ENCODE measurements around the gene ACYP2.

The ACYP2 gene

DNA sequence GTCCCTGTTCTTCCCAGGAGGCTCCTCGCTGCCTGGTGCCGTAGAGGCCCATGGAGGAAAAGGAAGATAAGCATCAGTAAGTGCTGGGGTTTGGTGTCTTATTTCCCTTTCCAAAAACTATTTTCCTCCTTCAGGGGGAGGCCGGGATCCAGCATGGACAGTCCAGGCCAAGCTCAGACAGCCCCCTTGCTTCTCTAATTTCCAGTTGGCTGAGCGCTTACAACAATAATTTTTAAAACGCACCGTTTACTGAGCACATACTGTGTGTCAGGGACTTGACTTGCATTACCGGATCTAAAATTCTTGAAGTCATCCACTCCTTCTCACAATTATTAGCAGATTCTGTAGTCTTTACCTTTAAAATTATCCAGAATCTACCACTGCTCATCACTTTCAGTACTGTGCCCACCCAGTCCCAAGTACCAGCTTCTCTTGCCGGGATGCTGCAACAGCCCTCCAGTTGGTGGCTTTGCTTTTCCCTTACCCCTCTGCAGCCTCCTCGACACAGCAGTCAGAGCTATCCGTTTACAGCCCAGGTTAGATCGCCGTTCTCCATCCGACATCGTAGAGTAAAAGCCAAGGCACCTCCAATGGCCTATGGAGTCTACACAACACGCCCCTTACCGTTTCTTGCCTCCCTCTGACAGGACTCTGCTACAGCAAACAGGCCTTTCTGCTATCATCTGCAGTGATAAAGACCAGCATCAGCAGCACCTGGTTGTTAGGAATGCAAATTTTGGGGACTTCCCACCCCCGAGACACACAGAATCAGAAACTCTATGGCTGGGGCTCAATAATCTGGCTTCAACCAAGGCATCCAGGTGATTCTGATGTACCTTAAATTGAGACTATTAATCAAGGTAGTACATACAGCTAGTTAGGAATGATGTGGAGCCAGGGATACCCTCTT, 215.8 kb downstream of the ACYP2 start:
- no peak for DNase-seq

DNA sequence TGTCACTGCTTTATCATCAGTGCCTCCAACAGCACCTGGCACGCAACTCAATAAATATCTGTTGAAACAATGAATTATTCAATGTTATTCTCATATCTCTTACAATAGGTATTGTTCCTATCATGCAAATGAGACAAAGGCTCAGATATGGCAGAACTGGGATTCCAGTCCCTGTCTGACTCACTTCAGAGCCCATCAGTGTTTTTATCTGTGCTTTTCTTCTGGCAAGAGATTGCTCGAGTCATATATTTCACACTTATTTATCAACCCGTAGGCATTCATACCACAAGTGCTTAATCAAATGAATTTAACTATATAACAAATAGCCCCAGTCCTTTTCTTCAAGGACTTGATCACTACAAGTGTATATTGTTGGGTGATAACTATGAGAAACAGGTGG, 217.0 kb downstream of the ACYP2 start:
- no peak for DNase-seq

DNA sequence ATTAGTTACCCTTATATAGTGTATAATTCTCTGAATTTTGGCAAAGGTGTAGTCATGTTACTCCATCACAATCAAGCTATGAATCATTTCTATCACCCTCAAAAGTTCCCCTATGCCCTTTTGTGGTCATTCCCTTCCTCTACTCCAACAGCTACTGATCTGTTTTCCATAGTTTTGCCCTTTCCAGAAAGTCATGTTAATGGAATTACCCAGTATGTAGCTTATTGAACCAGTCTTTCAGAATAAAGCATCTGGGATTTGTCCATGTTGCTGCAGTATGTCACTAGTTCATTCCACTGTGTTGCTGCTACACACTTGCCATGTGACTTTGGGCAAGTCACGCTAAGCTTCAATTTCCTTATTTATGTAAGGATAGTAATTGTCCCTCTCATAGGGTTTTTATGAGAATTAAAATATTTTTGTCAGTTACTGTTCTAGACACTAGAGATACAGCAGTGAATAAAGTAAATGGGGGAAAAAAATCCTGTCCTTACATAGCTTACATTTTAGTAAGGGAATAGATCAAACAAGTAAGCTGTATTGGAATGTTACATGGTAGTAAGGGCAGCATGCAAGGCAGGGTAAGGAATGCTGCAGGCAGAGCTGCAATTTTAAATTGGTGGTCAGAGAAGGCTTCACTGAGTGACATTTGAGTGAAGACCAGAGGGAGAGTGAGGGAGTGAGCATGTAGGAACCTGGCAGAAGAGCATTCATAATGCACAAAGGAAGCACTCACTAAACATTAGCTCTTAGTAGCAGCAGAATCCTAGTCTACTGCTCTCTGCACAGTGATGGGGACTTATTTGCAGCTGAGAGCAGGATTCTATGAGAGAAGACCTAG, 220.9 kb downstream of the ACYP2 start:
- no peak for DNase-seq

DNA sequence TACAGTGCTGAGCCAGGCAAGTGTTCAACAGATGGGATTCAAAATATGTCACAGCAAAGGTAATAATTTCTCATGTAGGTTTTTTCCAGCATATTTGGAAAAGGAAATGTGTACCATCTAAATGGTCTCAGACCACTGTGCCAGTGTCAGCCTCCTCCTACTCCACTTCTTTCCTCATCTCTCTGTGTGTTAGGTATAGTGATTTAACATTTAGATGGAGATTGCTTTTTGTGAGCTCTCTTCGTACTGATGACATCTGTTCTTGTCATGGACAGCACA, 221.5 kb downstream of the ACYP2 start:
- no peak for DNase-seq

DNA sequence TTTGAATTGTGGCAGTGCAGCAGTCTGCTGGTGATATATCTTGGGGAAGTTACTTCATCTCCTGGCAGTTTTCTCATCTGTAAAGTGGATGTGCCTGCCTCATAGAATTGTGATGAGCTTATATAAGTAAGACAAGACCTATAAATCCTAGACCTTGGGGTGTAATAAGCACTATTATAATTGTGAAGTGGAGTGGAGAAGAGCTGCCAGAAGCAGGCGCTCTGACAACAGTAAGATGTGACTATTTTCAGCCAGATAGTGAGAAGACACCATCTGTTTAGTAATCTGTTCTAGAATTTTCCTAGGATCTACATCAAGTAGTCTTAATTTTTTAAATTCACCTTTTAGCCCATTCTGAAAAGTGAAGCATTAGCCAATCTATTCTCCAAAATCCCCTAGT, 226.2 kb downstream of the ACYP2 start:
- no peak for DNase-seq

DNA sequence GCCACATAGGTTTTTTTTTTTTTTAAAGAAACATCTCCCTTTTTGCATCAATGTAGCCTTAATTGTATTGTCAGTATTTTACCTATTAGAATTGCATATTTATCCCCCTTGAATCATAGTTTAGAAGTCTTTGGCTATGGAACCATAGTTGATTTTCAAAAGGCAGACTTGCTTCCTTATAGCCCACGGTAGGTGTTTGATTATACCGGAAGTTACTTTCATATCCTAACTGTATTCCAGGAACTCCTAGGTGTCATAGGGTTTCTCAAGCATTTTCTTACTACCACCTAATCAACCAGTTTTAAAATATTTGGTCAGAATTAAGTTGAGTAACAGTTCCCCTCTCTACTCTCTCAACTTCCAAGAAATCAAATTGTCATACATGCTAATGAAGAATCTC, 227.2 kb downstream of the ACYP2 start:
- DNase-seq, result no peak

DNA sequence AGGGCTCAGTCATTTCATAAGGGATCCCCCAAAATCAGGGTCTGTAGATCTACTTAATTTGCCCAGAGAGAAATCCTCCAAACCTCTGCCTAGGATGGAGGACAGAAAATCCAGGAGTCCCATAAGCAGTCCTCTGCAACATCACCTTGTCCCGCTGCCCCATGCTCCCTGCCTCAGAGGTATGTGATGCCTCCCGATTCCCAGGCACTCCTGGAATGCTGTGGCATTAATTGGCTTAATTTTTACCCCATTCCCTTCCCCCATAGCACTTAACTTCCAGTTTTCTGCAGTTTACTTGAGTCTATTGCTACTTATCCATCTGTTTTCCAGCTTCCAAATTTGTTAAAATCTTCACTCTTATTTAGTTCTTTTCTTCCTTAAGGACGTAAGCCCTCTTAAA, 232.2 kb downstream of the ACYP2 start:
- DNase-seq, result no peak

DNA sequence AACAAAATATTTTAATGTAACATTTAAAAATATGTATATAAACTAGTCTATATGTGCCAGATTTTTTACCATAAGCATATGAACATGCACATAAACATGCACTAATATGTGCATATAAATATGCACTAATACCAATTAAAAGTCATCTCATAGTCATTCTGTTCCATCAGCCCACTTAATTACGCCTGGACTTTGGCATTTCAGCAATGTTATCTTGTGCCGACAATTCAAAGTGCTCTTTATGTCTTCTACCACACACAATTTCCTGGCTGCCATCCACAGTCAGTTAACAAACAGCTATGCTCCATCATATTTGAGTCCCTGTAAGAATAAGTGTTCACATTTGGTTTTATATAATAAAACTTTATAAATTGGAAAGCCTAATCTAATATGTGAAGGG, 233.2 kb downstream of the ACYP2 start:
- no peak for DNase-seq

DNA sequence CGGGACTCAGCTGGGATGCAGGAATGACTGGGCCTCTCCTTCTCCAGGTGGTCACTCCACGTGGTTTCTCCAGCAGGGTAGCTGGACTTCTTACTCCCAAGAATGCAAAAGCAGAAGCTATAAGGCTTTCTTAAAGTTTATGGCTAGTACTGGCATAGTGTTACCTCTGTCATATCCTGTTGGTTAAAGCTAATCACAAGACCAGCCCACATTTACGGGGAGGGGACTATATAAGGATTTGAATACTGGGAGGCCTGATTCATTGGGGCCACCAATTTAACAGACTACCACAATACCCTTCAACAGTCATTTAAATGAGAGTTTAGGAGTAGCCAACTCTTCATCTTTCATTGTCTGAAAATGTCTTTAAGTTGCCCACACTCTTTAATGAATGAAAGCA, 235.0 kb downstream of the ACYP2 start:
- no peak for DNase-seq

DNA sequence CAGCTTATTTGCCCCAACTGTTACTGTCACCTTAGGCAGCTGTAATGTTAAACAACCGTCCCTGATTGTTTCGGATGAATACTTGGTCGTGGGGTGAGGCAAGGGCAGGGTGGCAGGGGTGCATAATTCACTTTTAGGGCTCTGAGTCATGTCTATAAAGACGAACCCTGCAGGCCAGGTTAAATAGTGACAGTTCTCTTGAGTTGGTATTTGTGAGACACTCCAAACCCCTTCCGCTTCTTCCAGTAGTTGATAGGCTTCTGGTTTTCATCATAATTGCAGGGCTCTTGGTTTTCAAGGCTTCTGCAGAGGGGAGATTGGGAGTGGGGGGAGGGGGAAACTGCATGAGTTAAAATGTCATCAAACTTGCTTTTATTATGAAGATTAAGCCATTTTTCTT, 237.8 kb downstream of the ACYP2 start:
- DNase-seq, result no peak

All from activated gamma-delta T cell treated with Interleukin-2 at 50 U/mL for 16 hours (primary cell).